HTERT RPE-1 (cell line): ENCODE data around the gene GARIN5B.

Experiments used
- in situ Hi-C: fragments of 300-500 bp; cut with MboI; formaldehyde crosslinking; loops from 4 replicates; pipeline ENCODE4 v1.14.3; 2020; ENCODE audit warnings: low sequenced_read_pairs

GARIN5B gene

GRCh38 chr19:55372316-55373081, 9.4 kb upstream of the GARIN5B start:
- in situ Hi-C loops = no loop called here

GRCh38 chr19:55370305-55370988, 7.4 kb upstream of the GARIN5B start, which contains the start of gene IL11:
IL11 (minus strand) TSS chr19:55370463; CDS start chr19:55370310, 153 bp downstream.
- in situ Hi-C loops = no loop called here

GRCh38 chr19:55369653-55370304, 6.7 kb upstream of the GARIN5B start:
- in situ Hi-C loops = no loop called here

- in situ Hi-C loops = no loop called here
Measured at GRCh38 chr19:55368701-55369563, 5.9 kb upstream of the GARIN5B start.

- in situ Hi-C loops = no loop called here
Measured at GRCh38 chr19:55368106-55368505, 5.0 kb upstream of the GARIN5B start.

- in situ Hi-C loops = no loop called here
Measured at GRCh38 chr19:55366790-55367189, 3.7 kb upstream of the GARIN5B start.

GRCh38 chr19:55365964-55366363, 2.9 kb upstream of the GARIN5B start:
- in situ Hi-C loops = no loop called here

GRCh38 chr19:55365245-55365644, 2.2 kb upstream of the GARIN5B start:
- in situ Hi-C loops = no loop called here

GRCh38 chr19:55362174-55362989, 678 bp downstream of the GARIN5B start:
- in situ Hi-C loops = no loop called here

GRCh38 chr19:55360902-55361301, 2.2 kb downstream of the GARIN5B start:
- in situ Hi-C loops = no loop called here

- in situ Hi-C loops = no loop called here
Measured at GRCh38 chr19:55358943-55359908, 3.8 kb downstream of the GARIN5B start.

- in situ Hi-C loops = no loop called here
Measured at GRCh38 chr19:55358493-55358892, 4.6 kb downstream of the GARIN5B start.

- in situ Hi-C loops = no loop called here
Measured at GRCh38 chr19:55355213-55355821, 7.7 kb downstream of the GARIN5B start.

- in situ Hi-C loops = no loop called here
Measured at GRCh38 chr19:55354698-55355212, 8.3 kb downstream of the GARIN5B start, which contains the start of gene COX6B2. COX6B2 (minus strand) TSS chr19:55354719; CDS start chr19:55354521, 198 bp downstream.

- in situ Hi-C loops = no loop called here
Measured at GRCh38 chr19:55353803-55354697, 9.0 kb downstream of the GARIN5B start.

- in situ Hi-C loops = no loop called here
Measured at GRCh38 chr19:55353356-55353802, 9.7 kb downstream of the GARIN5B start.

GRCh38 chr19:55352549-55353145, 10.4 kb downstream of the GARIN5B start:
- in situ Hi-C loops = no loop called here
